ENCODE data around the gene GNG3.

DNA sequence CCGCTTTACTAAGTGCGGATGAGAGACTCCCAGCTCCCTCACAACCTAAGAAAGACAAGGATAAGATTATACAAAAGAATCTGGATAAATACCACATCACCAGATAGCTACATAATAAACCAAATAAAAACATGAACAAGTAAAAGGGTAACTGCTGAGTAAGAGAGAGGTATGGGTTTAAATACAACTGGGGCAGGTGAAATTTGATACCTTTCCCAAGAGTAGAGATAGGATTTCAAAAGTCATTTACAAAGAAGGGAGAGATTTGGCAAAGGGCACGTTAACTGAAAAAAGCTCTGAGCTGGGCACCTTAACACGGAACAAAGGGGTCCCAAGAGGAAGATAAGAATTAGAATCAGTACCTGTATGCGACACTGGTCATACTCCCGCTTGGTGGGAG lies 30.3 kb upstream of the GNG3 start:
- TF ChIP-seq ZNF565 (CRISPR knock-in tag; conservative IDR thresholded peaks at IDR 0.05; ENCODE audit: low read depth) (no peak), TOX (CRISPR knock-in tag; IDR thresholded peaks at IDR 0.05; ENCODE audit: borderline replicate concordance) (no peak), ZFP3 (CRISPR knock-in tag; IDR thresholded peaks at IDR 0.05) (no peak), ESRRG (CRISPR knock-in tag; IDR thresholded peaks at IDR 0.05) (no peak)
- TF ChIP-seq, protein P1, sequence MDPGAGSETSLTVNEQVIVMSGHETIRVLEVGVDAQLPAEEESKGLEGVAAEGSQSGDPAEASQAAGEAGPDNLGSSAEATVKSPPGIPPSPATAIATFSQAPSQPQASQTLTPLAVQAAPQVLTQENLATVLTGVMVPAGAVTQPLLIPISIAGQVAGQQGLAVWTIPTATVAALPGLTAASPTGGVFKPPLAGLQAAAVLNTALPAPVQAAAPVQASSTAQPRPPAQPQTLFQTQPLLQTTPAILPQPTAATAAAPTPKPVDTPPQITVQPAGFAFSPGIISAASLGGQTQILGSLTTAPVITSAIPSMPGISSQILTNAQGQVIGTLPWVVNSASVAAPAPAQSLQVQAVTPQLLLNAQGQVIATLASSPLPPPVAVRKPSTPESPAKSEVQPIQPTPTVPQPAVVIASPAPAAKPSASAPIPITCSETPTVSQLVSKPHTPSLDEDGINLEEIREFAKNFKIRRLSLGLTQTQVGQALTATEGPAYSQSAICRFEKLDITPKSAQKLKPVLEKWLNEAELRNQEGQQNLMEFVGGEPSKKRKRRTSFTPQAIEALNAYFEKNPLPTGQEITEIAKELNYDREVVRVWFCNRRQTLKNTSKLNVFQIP (CRISPR knock-in tag; IDR thresholded peaks at IDR 0.05; ENCODE audit: borderline replicate concordance, low read depth): no peak
- TF ChIP-seq, protein P2, sequence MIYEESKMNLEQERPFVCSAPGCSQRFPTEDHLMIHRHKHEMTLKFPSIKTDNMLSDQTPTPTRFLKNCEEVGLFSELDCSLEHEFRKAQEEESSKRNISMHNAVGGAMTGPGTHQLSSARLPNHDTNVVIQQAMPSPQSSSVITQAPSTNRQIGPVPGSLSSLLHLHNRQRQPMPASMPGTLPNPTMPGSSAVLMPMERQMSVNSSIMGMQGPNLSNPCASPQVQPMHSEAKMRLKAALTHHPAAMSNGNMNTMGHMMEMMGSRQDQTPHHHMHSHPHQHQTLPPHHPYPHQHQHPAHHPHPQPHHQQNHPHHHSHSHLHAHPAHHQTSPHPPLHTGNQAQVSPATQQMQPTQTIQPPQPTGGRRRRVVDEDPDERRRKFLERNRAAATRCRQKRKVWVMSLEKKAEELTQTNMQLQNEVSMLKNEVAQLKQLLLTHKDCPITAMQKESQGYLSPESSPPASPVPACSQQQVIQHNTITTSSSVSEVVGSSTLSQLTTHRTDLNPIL (CRISPR knock-in tag; IDR thresholded peaks at IDR 0.05; ENCODE audit: low read depth): no peak
- TF ChIP-seq, protein P3, sequence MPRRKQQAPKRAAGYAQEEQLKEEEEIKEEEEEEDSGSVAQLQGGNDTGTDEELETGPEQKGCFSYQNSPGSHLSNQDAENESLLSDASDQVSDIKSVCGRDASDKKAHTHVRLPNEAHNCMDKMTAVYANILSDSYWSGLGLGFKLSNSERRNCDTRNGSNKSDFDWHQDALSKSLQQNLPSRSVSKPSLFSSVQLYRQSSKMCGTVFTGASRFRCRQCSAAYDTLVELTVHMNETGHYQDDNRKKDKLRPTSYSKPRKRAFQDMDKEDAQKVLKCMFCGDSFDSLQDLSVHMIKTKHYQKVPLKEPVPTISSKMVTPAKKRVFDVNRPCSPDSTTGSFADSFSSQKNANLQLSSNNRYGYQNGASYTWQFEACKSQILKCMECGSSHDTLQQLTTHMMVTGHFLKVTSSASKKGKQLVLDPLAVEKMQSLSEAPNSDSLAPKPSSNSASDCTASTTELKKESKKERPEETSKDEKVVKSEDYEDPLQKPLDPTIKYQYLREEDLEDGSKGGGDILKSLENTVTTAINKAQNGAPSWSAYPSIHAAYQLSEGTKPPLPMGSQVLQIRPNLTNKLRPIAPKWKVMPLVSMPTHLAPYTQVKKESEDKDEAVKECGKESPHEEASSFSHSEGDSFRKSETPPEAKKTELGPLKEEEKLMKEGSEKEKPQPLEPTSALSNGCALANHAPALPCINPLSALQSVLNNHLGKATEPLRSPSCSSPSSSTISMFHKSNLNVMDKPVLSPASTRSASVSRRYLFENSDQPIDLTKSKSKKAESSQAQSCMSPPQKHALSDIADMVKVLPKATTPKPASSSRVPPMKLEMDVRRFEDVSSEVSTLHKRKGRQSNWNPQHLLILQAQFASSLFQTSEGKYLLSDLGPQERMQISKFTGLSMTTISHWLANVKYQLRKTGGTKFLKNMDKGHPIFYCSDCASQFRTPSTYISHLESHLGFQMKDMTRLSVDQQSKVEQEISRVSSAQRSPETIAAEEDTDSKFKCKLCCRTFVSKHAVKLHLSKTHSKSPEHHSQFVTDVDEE (CRISPR knock-in tag; IDR thresholded peaks at IDR 0.05): no peak
- TF ChIP-seq, protein P4, sequence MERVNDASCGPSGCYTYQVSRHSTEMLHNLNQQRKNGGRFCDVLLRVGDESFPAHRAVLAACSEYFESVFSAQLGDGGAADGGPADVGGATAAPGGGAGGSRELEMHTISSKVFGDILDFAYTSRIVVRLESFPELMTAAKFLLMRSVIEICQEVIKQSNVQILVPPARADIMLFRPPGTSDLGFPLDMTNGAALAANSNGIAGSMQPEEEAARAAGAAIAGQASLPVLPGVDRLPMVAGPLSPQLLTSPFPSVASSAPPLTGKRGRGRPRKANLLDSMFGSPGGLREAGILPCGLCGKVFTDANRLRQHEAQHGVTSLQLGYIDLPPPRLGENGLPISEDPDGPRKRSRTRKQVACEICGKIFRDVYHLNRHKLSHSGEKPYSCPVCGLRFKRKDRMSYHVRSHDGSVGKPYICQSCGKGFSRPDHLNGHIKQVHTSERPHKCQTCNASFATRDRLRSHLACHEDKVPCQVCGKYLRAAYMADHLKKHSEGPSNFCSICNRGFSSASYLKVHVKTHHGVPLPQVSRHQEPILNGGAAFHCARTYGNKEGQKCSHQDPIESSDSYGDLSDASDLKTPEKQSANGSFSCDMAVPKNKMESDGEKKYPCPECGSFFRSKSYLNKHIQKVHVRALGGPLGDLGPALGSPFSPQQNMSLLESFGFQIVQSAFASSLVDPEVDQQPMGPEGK (CRISPR knock-in tag; IDR thresholded peaks at IDR 0.05; ENCODE audit: borderline replicate concordance): no peak

All from SK-N-SH treated with all-trans-retinoic acid at 6 μM for 48 hours (cell line).